PC-3 (cell line): ENCODE results near the gene KIF1B. TPM values are rescaled to one million over a fixed set of nuclear protein-coding genes. Genes with fewer than 3 reads are reported as not detected.
"Not testable (repeated sequence)": the region's sequence is repeated elsewhere in the genome, so short reads cannot be mapped to it uniquely, and the experiment has no call there.

Source experiments
- ATAC-seq: fragments of 200-7000 bp; cut with Tn5 transposase; 2 replicates; pipeline ENCODE4 v1.9.1; 2020; ENCODE audit warnings: mild to moderate bottlenecking, moderate library complexity
- BruUV-seq: library from RNA; stranded (reverse); fragments of 400-500 nt; replicated peaks from 2 replicates; lab custom pipeline; 2021; lab: Mats Ljungman, UMichigan
- CTCF ChIA-PET: fragments of 300-600 bp; sonication (Branson Sonifier 250); formaldehyde crosslinking; loops from one replicate; lab custom pipeline; 2022; ENCODE audit warnings: antibody characterized with exemption; lab: Charles Lee
- POLR2A ChIA-PET: fragments of 300-600 bp; sonication (Branson Sonifier 250); formaldehyde crosslinking; loops from one replicate; lab custom pipeline; 2022; ENCODE audit warnings: antibody characterized with exemption; ENCODE audit not compliant: unreplicated experiment; lab: Charles Lee
- DNase-seq: peaks from one replicate; pipeline ENCODE4 v3.0.0-alpha.2; 2015
- H2AFZ ChIP-seq: fragments of 300-600 bp; sonication (generic); 2 replicates; pipeline ENCODE4 v1.6.0; 2016; ENCODE audit warnings: antibody characterized with exemption, low read length
- H3F3A ChIP-seq: fragments of 300-600 bp; sonication (generic); one replicate; pipeline ENCODE4 v1.6.0; 2017; ENCODE audit warnings: antibody characterized with exemption, low read length, control low read depth, mild to moderate bottlenecking; ENCODE audit not compliant: unreplicated experiment
- H3K27ac ChIP-seq: fragments of 300-600 bp; sonication (generic); 2 replicates; pipeline ENCODE4 v1.5.1; 2016; ENCODE audit warnings: mild to moderate bottlenecking, low read length
- H3K27me3 ChIP-seq: fragments of 300-600 bp; sonication (generic); 2 replicates; pipeline ENCODE4 v1.6.1; 2016; ENCODE audit warnings: low read length, mixed read lengths
- H3K36me3 ChIP-seq: fragments of 300-600 bp; sonication (generic); 2 replicates; pipeline ENCODE4 v1.6.1; 2016; ENCODE audit warnings: low read depth, mixed run types, low read length, mixed read lengths
- H3K4me1 ChIP-seq: fragments of 300-600 bp; sonication (generic); 2 replicates; pipeline ENCODE4 v1.5.1; 2016; ENCODE audit warnings: low read length; ENCODE audit not compliant: insufficient read depth
- H3K4me2 ChIP-seq: fragments of 300-600 bp; sonication (generic); 2 replicates; pipeline ENCODE4 v1.6.0; 2016; ENCODE audit warnings: low read length
- H3K4me3 ChIP-seq: fragments of 300-600 bp; sonication (generic); 2 replicates; pipeline ENCODE4 v1.5.1; 2016; ENCODE audit warnings: mild to moderate bottlenecking, low read length, mixed read lengths
- H3K79me2 ChIP-seq: fragments of 300-600 bp; sonication (generic); 2 replicates; pipeline ENCODE4 v1.6.1; 2017; ENCODE audit warnings: low read length, mixed read lengths
- H3K9ac ChIP-seq: fragments of 300-600 bp; sonication (generic); 2 replicates; pipeline ENCODE4 v1.6.0; 2016; ENCODE audit warnings: mild to moderate bottlenecking, low read length
- H3K9me2 ChIP-seq: fragments of 300-600 bp; sonication (generic); replicated peaks from 2 replicates; pipeline ENCODE4 v1.6.1; 2016; ENCODE audit warnings: mixed run types, low read length, mixed read lengths
- H3K9me3 ChIP-seq: fragments of 300-600 bp; sonication (generic); 2 replicates; pipeline ENCODE4 v1.6.1; 2016; ENCODE audit warnings: low read length, mixed read lengths
- H4K20me1 ChIP-seq: fragments of 300-600 bp; sonication (generic); 2 replicates; pipeline ENCODE4 v1.6.1; 2016; ENCODE audit warnings: low read length, mixed read lengths
- CTCF ChIP-seq: fragments of 300-600 bp; sonication (generic); conservative IDR thresholded peaks from 2 replicates; pipeline ENCODE4 v1.5.1; 2017; ENCODE audit warnings: antibody characterized with exemption, low read depth, mild to moderate bottlenecking, low read length
- EZH2 ChIP-seq: fragments of 300-600 bp; sonication (generic); IDR thresholded peaks from one replicate; pipeline ENCODE4 v1.6.1; 2017; ENCODE audit warnings: antibody characterized with exemption, mild to moderate bottlenecking, low read length; ENCODE audit not compliant: unreplicated experiment
- EZH2phosphoT487 ChIP-seq: fragments of 300-600 bp; sonication (generic); IDR thresholded peaks from 2 replicates; pipeline ENCODE4 v1.6.1; 2018; ENCODE audit warnings: mild to moderate bottlenecking, antibody characterized with exemption, low read length, borderline replicate concordance
- intact Hi-C: fragments of 100-400 bp; cut with micrococcal nuclease; formaldehyde crosslinking; loops from 2 replicates; pipeline ENCODE4 v1.9.0; 2023
- total RNA-seq: library from RNA; depleted of rRNA; stranded (reverse); fragments of >200 nt; gene quantifications from 2 replicates; pipeline ENCODE4 v1.2.3, GENCODE V29; 2014

The KIF1B gene
- total RNA-seq, 1 experiment from 2014 or later = 21.4 TPM

GRCh38 chr1:10407201-10407600 is 196.8 kb downstream of the KIF1B start:
- DNase-seq = no peak
- POLR2A ChIA-PET = no interaction called here
- intact Hi-C loops = no loop called here
- H3K27me3 ChIP-seq = no peaks in the 10 kb centered on the region
- H3K79me2 ChIP-seq = peaks cover 10% of the 10 kb centered on the region
- TF ChIP-seq EZH2phosphoT487 = no peak
- TF ChIP-seq EZH2 = no peak
- TF ChIP-seq CTCF = no peak
- H3K27ac ChIP-seq = no peak overlapping the region
- no peaks in the 10 kb centered on the region for H3F3A ChIP-seq
- no peaks in the 10 kb centered on the region for H3K9me2 ChIP-seq
- H3K4me2 ChIP-seq = no peak overlapping the region
- no TSS peak for BruUV-seq
- peaks cover 5% of the 10 kb centered on the region; the same call in 1 of the 2 replicates for H4K20me1 ChIP-seq
- H3K9me3 ChIP-seq = no peaks in the 10 kb centered on the region
- H3K9ac ChIP-seq = no peak overlapping the region
- CTCF ChIA-PET = no interaction called here
- H3K4me1 ChIP-seq = peaks cover 6% of the 10 kb centered on the region; the same call in 1 of the 2 replicates
- H3K4me3 ChIP-seq = no peak overlapping the region
- H3K36me3 ChIP-seq = peaks cover 74% of the 10 kb centered on the region
- no peak for ATAC-seq
- no peak overlapping the region for H2AFZ ChIP-seq

GRCh38 chr1:10415211-10415930 is 205.0 kb downstream of the KIF1B start:
- Histone ChIP-seq H3K79me2 (no peaks in the 10 kb centered on the region), H4K20me1 (no peaks in the 10 kb centered on the region), H3K9ac (peak overlapping the region; percentile 28), H3K27me3 (no peaks in the 10 kb centered on the region), H3K9me2 (no peaks in the 10 kb centered on the region), H3F3A (no peaks in the 10 kb centered on the region), H3K36me3 (peaks cover 81% of the 10 kb centered on the region), H3K4me1 (peaks cover 6% of the 10 kb centered on the region; the same call in 1 of the 2 replicates), H3K27ac (peak overlapping the region; percentile 52), H3K4me3 (no peak overlapping the region), H3K4me2 (no peak overlapping the region), H3K9me3 (no peaks in the 10 kb centered on the region), H2AFZ (no peak overlapping the region)
- CTCF ChIA-PET = no interaction called here
- intact Hi-C loops = no loop called here
- ATAC-seq = peak; percentile 18; the same call in 1 of the 2 replicates
- TF ChIP-seq EZH2 = no peak
- TF ChIP-seq CTCF = no peak
- TF ChIP-seq EZH2phosphoT487 = no peak
- POLR2A ChIA-PET = no interaction called here
- BruUV-seq = no TSS peak
- DNase-seq = peak; percentile 47

GRCh38 chr1:10415967-10416366 is 205.6 kb downstream of the KIF1B start:
- H3K79me2 ChIP-seq, H3K9me3 ChIP-seq, H3K4me3 ChIP-seq, H3K27me3 ChIP-seq, POLR2A ChIA-PET, ATAC-seq, H3K4me1 ChIP-seq, DNase-seq, BruUV-seq, H4K20me1 ChIP-seq, H2AFZ ChIP-seq, CTCF ChIA-PET, intact Hi-C loops, H3K4me2 ChIP-seq, H3F3A ChIP-seq, H3K9me2 ChIP-seq: not testable (repeated sequence)
- Histone ChIP-seq H3K36me3 (peaks cover 77% of the 10 kb centered on the region), H3K9ac (peak overlapping the region; percentile 28), H3K27ac (peak overlapping the region; percentile 52)

GRCh38 chr1:10418741-10419140 is 208.4 kb downstream of the KIF1B start:
- H3K79me2 ChIP-seq, POLR2A ChIA-PET, ATAC-seq, H3K27me3 ChIP-seq, intact Hi-C loops, H4K20me1 ChIP-seq, H3K9me3 ChIP-seq, H3F3A ChIP-seq, H3K4me2 ChIP-seq, H3K9me2 ChIP-seq, H3K9ac ChIP-seq, H3K4me3 ChIP-seq, H3K4me1 ChIP-seq, BruUV-seq, H3K27ac ChIP-seq, H2AFZ ChIP-seq, DNase-seq, CTCF ChIA-PET: not testable (repeated sequence)
- H3K36me3 ChIP-seq = peaks cover 53% of the 10 kb centered on the region
